K562 (cell line): Measurements from ENCODE around the gene INKA2.

Source experiments
- EGR1 ChIP-seq: fragments of 450-650 bp; conservative IDR thresholded peaks from 2 replicates; pipeline ENCODE4 v1.6.1; 2017; ENCODE audit warnings: mild to moderate bottlenecking
- RNF219 ChIP-seq: fragments of 250-450 bp; sonication (Bioruptor Pico); IDR thresholded peaks from 2 replicates; pipeline ENCODE4 v1.5.0; 2022; ENCODE audit warnings: mild to moderate bottlenecking
- SMARCA5 ChIP-seq: fragments of 450-650 bp; IDR thresholded peaks from 2 replicates; pipeline ENCODE4 v1.6.1; 2016
- U2AF1 ChIP-seq: fragments of 200-400 bp; formaldehyde crosslinking; optimal IDR thresholded peaks from 2 replicates; pipeline ENCODE3; 2017; ENCODE audit warnings: mild to moderate bottlenecking, low read depth, low read length, moderate library complexity
- TF ChIP-seq, protein P1 (sequence below): sonication (generic); formaldehyde crosslinking; IDR thresholded peaks from 2 replicates; pipeline ENCODE4 v1.8.0; 2022; ENCODE audit warnings: mild to moderate bottlenecking, missing genetic modification reagents, borderline replicate concordance

DNA sequence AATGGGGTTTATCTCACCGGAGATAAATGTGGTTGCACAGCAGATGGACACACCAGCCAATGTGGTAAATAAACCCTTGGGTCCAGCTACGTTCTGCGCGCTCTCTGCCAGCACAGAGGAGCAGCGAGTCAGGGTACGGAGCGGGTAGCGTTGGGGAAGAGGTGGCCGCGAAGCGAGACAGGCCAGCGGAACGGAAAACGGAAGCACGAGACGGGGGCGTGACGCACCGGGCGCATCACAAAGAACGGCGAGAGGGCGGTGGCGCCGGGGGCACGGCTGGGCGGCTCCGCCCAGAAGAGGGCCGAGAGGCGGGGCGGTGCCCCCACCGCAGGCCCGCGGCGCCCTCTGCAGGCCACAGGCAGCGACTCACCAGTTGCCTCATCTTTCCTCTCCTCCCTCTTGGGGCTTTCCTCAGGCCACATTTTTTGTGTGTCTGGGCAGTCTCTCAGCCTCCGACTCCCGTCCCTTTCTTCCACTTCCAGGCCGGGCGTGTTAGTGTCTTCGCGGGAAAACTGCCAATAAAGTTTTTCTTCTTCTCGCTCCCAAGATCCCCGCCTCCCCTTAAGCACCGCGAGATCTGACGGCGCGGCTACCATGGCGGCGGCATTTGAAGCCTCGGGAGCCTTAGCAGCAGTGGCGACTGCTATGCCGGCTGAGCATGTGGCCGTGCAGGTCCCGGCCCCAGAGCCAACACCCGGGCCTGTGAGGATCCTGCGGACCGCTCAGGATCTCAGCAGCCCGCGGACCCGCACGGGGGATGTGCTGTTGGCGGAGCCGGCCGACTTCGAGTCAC lies 16.3 kb upstream of the INKA2 start, which contains the start of gene DDX20:
- TF ChIP-seq SMARCA5 = no peak
- TF ChIP-seq RNF219 (CRISPR knock-in tag) = no peak
- TF ChIP-seq, protein P1, sequence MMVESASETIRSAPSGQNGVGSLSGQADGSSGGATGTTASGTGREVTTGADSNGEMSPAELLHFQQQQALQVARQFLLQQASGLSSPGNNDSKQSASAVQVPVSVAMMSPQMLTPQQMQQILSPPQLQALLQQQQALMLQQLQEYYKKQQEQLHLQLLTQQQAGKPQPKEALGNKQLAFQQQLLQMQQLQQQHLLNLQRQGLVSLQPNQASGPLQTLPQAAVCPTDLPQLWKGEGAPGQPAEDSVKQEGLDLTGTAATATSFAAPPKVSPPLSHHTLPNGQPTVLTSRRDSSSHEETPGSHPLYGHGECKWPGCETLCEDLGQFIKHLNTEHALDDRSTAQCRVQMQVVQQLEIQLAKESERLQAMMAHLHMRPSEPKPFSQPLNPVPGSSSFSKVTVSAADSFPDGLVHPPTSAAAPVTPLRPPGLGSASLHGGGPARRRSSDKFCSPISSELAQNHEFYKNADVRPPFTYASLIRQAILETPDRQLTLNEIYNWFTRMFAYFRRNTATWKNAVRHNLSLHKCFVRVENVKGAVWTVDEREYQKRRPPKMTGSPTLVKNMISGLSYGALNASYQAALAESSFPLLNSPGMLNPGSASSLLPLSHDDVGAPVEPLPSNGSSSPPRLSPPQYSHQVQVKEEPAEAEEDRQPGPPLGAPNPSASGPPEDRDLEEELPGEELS = no peak; the same call in 1 of the 2 replicates
- no peak for TF ChIP-seq EGR1
- TF ChIP-seq U2AF1 = peak; percentile 42
